Activated CD8-positive, alpha-beta memory T cell treated with anti-CD3 and anti-CD28 coated beads, Interleukin-2, amount 50 U/mL, for 24 hours (primary cell): ENCODE data around the gene IL1RAPL2.

Experiments used
- DNase-seq: peaks from one replicate; pipeline ENCODE4 v3.0.0-alpha.2; 2020; ENCODE audit errors: extremely low read depth

IL1RAPL2 gene

DNA sequence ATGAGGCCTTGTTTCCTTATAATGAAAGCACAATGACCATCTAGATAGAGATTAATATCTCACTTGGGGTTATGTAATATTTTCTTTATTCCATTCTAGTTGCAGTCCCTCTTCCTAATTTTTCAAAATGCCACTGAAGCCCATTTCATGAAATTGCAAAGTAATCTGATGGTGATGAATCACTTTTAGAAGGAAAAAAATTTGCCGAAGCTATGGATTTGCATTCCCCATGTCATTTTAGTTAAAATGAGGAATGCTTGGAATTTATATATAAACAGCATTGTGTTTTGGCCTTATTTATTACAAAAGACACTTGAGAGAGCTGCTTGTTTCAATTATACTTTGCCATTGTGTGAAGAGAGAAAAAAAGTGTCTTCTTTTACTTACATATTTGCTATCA is 896.2 kb downstream of the IL1RAPL2 start:
- no peak for DNase-seq

DNA sequence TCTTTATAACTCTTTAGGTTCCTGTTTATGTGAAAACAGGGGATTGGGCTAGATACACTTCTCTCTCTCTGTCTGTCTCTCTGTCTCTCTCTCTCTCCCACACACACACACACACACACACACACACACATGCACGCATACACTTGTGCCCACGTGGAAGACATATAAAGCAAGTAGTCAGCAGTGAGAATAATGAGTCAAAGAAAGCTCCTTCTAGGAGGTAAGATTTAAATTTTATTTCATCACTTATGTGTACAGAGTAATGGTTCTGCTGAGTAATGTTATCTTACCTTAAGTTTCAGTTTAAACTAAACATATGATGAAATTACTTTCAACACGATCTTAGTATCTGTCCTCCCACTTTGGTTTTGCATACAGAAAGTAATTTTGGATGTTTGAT is 897.5 kb downstream of the IL1RAPL2 start:
- no peak for DNase-seq

DNA sequence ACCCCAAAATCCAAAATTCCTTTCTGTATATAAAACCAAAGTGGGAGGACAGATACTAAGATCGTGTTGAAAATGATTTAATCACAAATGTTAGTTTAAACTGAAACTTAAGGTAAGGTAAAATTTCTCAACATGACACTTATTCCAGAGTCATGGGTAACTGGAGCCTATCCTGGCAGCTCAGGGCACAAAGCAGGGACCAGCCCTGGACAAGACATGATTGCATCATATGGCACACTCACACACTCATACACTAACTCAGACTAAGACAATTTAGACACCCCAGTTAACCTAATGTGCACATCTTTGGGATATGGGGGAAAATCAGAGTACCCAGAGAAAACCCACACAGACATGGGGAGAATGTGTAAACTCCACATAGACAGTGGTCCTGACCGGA is 898.6 kb downstream of the IL1RAPL2 start:
- no peak for DNase-seq

DNA sequence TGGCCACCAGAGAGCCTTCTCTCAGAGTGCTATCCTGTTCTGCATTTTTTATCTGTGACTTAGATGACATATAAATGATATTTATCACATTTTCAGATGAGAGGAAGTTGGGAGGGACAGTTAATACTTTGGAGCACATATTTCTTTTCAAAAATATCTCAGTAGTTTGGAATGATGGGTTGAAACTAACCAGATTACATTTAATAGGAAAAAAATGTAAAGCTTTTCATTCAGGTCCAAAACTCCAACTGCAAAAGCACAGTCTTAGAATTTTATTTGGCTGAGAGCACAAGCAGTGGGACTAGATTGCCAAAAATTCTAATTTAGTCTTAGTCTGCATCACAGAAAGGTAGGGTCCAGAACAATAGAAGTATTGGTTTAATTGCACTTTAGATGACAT is 902.7 kb downstream of the IL1RAPL2 start:
- no peak for DNase-seq

DNA sequence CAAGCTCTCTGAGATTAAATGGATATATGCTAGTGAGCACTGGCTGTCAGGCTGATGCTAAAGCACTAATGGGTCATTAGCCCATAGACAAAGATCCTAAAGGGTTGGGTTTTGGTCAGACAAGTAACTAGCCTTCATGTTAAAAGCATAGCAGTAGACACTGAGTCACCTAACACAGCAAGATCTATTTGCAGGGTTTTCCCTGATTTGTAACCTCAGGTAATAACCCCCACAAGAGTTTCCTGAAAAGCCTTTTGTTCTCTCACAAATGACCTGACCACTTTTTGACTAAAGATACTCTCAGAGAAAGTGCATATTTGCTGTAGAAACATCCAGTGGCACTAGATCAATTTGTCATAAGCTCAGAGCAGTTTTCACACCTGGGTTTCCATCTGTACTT is 905.6 kb downstream of the IL1RAPL2 start:
- no peak for DNase-seq

DNA sequence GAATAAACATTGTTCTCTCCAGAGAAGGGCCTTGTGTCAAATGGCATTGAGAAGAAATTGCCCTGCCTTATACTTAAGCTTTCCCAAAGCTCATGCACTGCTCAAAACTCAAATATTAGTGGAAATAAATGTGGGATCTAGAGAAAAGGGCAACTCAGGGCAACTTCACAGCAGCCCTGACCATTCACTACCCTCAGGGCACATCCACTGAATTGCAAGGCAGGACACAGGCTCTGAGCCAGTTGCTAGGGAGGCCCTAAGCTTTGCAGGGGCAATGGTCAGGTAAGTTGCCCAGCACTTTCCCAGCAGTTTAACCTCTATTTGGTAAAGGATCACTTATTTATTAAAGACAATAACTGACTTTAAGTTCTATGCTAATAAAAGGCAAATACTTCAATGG is 909.8 kb downstream of the IL1RAPL2 start:
- DNase-seq, result no peak

DNA sequence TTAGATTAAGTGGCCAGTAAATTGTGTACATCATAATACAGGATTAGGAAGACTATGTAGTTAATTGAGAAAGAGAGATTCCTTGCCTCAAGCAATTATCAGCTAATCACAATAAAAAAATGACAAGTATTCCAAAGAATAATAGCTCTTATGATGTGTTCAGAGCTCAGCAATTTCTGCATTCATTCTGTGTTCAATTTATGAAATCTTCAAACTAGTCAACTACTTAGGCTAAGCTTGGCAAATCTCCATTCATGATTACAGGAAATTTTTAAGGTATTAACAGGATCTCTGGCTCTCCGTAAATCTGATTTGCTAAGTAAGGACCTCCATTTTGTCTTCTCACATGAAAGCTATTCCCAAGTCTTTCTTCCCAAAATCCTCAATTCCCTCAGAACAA is 911.4 kb downstream of the IL1RAPL2 start:
- DNase-seq, result no peak

DNA sequence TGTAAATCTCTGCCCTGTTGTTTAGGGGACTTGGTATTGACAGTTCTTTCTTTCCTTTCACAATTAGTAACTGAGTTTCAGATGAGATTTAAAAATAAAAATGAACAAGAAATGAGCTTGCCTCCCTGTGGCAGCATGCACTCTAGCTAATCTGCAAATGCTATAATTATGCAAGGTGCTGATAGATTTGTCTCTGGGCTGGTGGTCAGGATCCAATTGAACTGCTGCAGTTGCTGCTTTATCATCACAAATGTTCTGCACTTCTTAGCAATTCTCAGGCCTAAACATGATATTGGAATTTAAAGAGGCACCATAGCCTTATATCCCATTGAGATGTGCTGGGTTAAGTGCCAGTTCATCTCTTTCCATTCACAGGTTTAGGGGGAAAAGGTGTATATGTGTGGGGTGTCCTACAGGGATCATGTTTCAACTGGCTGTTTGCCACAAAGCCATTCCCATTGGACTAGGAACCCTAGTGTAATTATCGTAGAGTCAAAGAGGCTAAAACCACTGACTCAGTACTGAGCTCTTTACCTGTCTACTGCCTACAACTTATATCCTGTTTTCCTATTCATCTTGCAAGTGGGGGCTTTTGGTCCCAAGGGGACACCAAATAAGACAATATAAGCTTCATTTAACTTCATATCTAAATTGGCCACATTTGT is 914.8 kb downstream of the IL1RAPL2 start:
- DNase-seq, result no peak

DNA sequence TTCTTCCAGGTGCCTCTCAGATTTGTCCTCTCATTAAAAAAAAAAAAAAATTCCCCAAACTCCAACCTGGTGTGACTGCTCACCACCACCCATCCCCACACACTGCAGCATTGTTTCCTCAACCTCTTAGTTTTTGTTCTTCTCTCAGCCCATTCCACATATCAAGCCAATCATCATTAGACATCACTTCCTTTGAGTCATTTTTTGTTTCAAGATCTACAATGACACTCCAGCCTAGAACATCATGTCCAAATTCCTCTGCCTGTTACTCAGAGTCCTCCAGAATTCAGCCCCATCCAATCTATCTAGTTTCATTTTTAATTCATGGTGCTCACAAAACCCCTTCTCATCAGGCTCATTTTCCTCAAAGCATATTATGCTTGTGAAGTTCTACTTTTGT is 917.0 kb downstream of the IL1RAPL2 start:
- no peak for DNase-seq

DNA sequence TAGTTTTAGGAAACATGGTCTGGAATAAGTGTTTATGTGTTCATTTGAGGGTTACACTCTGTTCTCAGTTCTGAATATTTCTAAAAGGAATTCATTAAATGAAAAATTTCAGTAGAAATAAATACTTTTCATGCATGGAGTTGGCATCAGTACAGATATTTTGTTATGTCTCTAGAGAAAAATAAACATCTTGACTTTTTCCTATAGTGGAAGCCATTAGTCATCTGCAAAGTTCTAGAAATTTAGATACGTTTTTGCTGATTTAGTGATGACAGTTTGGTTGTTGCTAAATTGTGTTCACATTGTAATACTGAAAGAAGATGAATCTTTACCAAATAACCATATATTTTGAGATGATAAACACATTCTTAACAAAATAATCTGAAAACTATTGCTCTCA is 922.7 kb downstream of the IL1RAPL2 start:
- no peak for DNase-seq

DNA sequence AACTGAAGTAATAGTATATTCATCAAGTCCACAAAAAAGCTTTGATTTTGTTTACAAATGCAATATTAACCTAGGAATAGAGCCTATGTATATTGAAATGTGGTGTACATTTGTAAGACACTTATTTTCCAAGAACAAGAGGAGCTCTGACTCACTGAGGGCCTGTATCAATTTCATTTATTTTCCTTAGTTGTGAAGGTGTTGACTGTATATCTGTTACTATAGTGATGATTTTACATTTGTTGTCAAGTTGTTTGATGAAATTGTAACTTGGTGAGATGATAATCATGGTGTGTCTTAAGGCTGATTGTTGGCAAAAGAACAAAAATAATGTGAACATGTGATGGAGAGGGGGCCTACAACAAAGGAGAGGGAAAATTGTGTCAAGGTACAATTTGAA is 929.4 kb downstream of the IL1RAPL2 start:
- no peak for DNase-seq

DNA sequence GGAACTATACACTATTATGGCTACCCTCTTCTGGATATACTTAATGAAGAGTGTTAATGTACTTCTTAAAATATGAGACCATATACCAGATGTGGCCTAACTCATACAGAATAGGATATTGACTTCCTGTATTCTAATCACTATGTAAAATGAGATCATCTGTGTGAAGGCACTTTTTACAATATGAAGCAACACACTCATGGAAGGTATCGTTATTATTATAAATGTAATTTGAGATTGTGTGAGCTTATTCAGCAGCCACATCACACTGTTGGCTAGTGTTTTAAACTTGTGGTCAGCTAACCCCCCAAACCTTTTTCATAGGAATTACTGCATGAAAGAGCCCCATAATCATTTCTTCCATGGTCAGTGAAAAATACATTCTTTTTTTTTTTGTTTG is 936.3 kb downstream of the IL1RAPL2 start:
- no peak for DNase-seq

DNA sequence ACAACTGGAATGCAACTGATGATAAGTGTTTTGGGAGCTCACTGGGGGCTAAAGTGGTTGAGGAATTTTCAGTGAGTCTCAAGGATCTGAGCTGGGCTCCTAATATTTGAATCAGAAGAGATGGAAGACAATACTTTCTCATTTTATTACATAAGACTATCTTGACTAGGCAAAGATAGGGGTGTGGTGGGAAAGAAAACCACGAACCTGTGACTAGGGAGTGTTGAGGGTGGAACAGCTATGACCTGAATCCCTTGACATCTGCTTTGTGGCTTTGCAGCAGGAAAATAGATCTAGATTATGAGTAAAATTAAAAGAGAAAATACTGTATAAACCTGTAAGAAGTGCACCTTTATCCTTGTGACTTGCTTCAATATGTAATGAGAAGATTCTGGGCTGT is 949.6 kb downstream of the IL1RAPL2 start:
- no peak for DNase-seq

DNA sequence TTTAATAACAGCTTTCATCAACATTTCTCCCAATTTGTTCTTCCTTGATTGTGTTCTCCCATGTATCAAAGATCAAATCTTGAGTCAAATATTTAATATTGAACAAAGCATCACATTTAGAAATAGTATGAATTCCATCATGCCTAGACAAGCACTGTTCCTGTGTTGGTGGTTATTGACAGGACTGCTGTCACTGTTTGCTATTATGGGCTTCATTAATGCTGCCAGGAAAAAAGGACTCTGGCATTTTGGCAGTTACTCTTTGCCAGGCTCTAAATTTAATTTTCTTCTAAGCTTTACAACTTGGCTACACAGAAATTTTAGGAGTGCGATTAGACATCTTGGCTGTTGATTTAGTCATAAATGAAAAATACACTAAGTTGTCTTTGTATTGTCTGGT is 960.4 kb downstream of the IL1RAPL2 start:
- no peak for DNase-seq

DNA sequence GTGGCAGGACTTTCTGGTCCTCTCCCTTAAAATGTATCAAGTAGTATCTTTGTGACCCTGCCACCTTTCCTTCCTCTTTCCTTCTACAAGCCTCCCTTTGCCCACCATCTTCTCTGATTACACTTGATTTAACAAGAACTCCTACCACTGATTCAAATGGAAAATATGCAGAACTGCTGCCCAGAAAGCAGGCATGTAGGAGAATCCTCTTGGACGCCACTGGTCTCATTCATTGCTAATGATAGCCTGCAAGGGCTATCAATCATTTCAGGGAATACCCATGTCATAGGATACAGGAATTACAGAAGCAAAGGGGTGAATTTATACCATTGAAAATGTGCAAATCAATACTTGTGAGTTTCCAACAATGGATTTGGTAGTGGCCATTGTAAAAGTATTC is 961.8 kb downstream of the IL1RAPL2 start:
- no peak for DNase-seq

DNA sequence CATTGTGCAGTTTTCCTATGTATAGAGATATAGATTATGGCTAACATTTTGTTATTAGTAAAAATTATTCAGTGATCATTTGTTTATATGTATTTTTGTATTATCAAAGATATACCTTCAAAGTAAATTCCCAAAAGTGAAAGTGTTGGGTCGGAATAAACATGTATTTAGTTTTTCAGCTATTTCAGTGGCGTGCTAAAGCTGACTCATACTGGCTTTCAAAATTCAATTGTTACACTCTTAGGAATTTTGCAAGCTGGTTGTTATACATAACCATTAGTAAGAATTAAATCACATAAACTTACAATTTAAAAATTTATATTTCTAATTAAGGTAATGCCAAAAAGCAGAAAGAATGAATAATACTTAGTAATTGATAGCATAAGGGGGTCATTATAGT is 968.0 kb downstream of the IL1RAPL2 start:
- no peak for DNase-seq

DNA sequence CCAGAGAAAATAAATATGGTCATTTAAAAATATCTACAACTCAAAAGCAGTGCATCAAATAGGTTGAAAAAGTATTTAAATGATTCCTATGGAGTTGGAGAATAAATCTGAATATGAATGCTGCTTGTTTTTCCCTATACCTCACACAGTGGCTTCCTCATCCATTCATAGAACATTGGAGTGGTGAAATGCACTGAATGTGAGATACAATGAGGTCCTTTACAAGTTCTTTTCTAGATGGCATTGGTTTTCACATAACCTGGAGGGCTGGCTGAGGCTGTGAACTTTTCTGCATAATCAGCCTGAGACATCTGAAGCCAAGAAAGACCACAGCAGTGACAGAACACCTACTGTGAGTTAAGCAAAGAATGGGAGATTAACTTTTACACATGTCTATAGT is 977.3 kb downstream of the IL1RAPL2 start:
- no peak for DNase-seq

DNA sequence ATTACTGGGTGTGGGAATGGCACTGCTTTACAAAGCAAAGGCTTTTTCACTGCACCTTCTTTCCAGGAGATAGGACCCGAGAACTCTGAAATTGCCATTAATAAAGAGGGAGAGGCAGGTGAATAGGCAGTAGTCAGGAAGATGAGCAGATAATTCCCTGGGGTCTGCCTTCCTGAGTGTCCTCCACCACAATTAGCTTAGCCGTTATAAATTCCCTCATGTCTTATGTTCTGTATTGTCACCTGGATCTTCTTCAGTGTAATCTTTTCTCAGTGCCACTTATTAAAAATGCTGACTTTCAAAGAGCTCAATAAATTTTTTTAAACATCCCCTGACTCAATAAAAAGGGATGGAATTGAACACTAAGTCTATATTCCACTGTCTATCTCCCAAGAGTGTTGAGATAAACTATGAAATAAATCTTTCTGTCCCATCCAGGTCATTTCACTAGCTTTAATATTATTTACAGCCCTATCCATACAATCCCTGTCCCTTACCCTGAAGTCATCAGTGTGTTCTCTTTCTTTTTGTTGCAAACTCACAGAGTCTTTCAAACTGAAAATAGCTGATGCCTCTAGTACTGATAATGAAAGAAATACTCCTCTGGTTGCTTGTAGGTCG is 984.2 kb downstream of the IL1RAPL2 start:
- no peak for DNase-seq

DNA sequence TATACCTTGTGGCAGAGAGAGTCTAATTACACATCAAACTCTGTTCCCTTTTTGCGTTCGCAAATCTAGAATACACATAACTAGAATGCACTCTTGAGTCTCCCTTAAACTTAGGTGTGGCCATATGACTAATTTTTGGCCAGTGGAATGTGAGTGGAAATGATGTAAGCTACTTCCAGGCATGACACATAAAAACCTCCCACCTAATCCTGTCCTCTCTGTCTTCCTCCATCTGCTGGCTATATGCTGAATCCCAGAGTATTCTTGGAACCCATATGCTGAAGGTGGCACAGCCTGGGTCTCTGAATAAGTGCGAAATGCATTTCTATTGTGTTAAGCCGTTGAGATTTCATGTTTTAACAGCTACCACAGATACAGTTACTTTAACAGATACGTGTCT is 986.4 kb downstream of the IL1RAPL2 start:
- DNase-seq, result no peak

DNA sequence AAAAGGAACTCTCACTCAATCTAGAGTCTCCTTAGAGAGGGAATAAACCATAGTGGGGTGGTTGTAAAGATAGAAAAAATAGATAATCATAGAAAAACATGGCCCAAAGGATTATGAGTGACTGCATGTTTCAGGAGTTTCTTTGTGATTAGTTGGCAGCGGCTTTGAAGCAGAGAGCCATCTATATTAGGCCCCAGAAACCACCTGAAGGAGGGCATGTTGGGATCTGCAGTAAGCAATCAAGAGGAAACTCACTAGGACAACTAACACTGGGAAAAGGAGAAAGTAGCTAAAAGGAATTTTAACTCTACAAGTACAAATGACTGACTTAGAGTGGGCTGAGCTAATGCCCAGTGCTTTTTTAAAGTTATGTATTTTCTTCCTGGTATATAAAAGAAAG is 987.1 kb downstream of the IL1RAPL2 start:
- no peak for DNase-seq

DNA sequence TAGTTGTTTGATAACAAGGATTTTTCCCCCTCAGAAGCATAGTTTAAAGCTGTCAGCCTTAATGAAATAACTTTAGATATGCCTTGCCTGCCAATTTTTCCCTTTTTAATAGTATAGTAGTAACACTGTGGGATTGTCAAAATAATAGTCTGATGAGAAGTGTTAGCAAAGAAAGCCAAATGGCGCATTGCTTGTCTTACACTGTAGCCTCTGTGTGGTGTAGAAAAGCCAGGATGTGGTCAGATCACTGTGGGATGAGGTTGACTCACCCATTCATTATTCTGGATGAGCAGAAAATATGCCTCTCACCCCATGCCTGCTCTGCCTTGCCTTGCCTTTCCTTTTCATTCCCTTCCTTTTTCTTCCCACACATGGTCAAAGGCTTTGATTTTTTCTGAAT is 998.5 kb downstream of the IL1RAPL2 start:
- no peak for DNase-seq

DNA sequence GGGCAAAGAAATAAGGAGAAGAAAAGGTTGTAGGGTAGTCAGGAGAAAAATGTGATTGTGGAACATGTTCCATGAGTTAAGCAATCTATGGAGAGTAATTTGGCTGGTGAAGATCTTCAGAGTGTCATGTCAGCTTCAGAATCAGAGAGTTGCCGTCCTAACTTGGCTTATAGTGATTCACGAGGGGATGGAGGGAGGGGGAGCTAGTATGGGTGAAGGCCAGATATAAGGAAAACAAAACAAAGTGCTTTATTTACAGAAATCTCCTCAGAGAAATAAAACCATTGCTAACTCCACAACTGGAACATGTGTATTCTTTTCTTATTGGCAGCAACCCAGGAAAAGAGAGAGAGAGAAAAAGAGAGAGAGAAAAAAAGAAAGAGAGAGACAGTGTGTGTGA is 999.9 kb downstream of the IL1RAPL2 start:
- DNase-seq, result no peak

DNA sequence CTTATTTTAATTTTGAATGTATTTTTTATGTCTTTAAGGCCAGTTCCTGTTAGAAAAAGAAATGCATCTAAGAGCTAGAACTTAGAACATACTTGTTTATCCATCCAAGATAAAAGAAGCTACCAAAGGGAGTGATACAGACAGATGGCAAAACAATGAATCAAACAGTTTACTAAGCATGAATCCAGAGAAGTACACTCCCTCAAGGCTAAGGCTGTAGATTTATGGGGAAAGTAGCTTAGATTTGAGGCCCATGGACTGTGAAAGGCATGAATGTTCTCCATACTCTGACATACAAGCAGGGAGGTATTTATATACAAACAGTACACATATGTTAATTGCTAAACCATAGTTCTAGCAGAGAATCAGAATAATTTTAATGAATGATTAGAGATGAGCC is 1001.1 kb downstream of the IL1RAPL2 start:
- DNase-seq, result no peak

DNA sequence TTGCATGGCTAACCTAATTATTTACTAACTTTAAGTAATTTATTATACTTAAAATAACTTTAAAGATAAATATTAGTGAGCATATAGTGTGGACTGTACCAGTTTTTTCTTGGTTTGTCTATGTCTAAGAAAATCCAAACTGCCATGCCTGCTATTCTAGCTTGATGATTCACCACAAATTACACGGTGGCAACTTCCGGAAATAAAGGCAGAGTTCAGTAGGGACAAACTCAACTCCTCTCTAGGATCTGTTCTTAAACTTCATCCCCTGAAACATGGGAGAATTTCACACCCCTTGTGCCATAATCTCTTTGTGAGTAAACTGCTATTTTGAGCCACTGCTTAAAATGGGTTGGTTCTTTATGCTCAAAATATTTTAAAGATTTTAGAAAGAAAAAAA is 1042.7 kb downstream of the IL1RAPL2 start:
- no peak for DNase-seq
